ENCODE measurements around the gene EEF2K. TPM values are rescaled to one million over a fixed set of nuclear protein-coding genes. Genes with fewer than 3 reads are reported as not detected.

Gene EEF2K
- total and polyA plus RNA-seq, 2 donors (not counting 1 experiment from before 2014, with no cell fraction given): 11.8 to 28.7 TPM

DNA sequence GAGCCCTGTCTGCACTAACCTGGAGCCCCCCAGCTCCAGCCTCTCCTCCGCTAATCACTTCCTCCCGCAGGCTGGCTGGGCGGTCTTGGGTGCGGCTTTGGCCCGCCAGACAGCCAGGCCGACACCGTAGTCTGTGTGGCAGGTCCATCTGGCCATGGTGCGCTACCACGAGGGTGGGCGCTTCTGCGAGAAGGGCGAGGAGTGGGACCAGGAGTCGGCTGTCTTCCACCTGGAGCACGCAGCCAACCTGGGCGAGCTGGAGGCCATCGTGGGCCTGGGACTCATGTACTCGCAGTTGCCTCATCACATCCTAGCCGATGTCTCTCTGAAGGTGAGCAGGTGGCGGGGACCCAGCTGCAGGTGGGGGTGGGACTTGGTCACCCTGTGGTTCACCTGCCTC is 60.5 kb downstream of the EEF2K start:
- H3K4me3 ChIP-seq (ENCODE audit: control extremely low read depth in 1 of 5, extremely low read depth in 1 of 5, insufficient read depth in 1 of 5, low read depth in 2 of 5, low read length in 4 of 5): no peak overlapping the region
- ChIA-PET POLR2A (no interaction called here), CTCF (no interaction called here)
- H3K27ac ChIP-seq (ENCODE audit: low read length in 2 of 2): no peak overlapping the region
- no peaks in the 10 kb centered on the region for H3K27me3 ChIP-seq (replicated peaks in 1 of 4; ENCODE audit: control extremely low read depth in 1 of 4, control insufficient read depth in 3 of 4, insufficient read depth in 4 of 4, low read length in 3 of 4)
- no peaks in the 10 kb centered on the region for H3K9me3 ChIP-seq (ENCODE audit: control extremely low read depth in 1 of 3, control insufficient read depth in 2 of 3, insufficient read depth in 1 of 3, low read length in 2 of 3)
- Mint-ChIP-seq H3K4me1 (no peaks in the 10 kb centered on the region), H3K27ac (no peak overlapping the region), H3K4me3 (no peak overlapping the region), H3K27me3 (no peaks in the 10 kb centered on the region), H3K9me3 (ENCODE audit: insufficient read depth) (no peaks in the 10 kb centered on the region)
- intact Hi-C loops (cut with micrococcal nuclease): no loop called here
- H3K79me2 ChIP-seq (ENCODE audit: control insufficient read depth, insufficient read depth, low read length): no peaks in the 10 kb centered on the region
- no peaks in the 10 kb centered on the region for H4K20me1 ChIP-seq (ENCODE audit: control insufficient read depth, insufficient read depth, low read length, poor library complexity, severe bottlenecking)
- ATAC-seq (ENCODE audit: low read depth) (no peak), DNase-seq (no peak)
- no peak overlapping the region for H2AFZ ChIP-seq (ENCODE audit: insufficient read depth, low read depth, low read length, poor library complexity, severe bottlenecking)
- no peak overlapping the region for H3K9ac ChIP-seq (ENCODE audit: low read length)
- H3K4me1 ChIP-seq (ENCODE audit: control insufficient read depth in 2 of 2, insufficient read depth in 2 of 2, low read length in 2 of 2): no peaks in the 10 kb centered on the region
- H3K4me2 ChIP-seq (replicated peaks; ENCODE audit: low read depth, low read length, poor library complexity, severe bottlenecking): no peak overlapping the region
- H3K36me3 ChIP-seq (replicated peaks in 1 of 2; ENCODE audit: control extremely low read depth in 1 of 2, control insufficient read depth in 1 of 2, extremely low read depth in 1 of 2, insufficient read depth in 2 of 2, low read length in 1 of 2): peaks cover 0 to 12% of the 10 kb centered on the region in 2 experiments
- TF ChIP-seq EZH2 (IDR thresholded peaks at IDR 0.05; ENCODE audit: borderline replicate concordance, insufficient read depth, low read depth, low read length, poor library complexity, severe bottlenecking) (no peak), CTCF (IDR thresholded peaks at IDR 0.05) (no peak)
- WGBS (ENCODE audit: insufficient coverage): 97% methylated on average over 19 of the region's 19 CpGs

DNA sequence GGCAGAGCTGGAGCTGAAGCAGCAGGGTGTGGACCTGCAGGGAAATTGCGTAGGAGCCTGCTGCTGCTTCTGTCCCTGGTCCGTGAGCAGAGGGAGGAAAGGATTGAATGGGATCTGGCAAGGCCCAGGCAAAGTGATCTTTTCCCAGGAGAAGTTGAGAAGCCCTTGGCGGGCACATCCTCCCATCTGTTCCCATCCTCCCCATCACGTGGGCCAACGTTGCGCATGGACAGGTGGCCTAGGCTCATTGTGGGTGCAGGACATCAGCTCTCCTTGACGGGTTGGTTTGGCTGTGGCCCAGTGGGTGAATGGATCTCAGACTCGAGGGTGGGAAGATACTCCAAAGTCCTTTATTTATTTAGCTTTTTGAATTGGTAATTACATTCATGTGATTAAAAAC is 61.7 kb downstream of the EEF2K start:
- no peaks in the 10 kb centered on the region for H3K9me3 Mint-ChIP-seq (ENCODE audit: insufficient read depth)
- H3K27ac Mint-ChIP-seq: no peak overlapping the region
- H2AFZ ChIP-seq (ENCODE audit: insufficient read depth, low read depth, low read length, poor library complexity, severe bottlenecking): no peak overlapping the region
- H3K4me2 ChIP-seq (replicated peaks; ENCODE audit: low read depth, low read length, poor library complexity, severe bottlenecking): no peak overlapping the region
- no peaks in the 10 kb centered on the region for H3K4me1 ChIP-seq (ENCODE audit: control insufficient read depth in 2 of 2, insufficient read depth in 2 of 2, low read length in 2 of 2)
- H3K9me3 ChIP-seq (ENCODE audit: control extremely low read depth in 1 of 3, control insufficient read depth in 2 of 3, insufficient read depth in 1 of 3, low read length in 2 of 3): no peaks in the 10 kb centered on the region
- TF ChIP-seq CTCF (IDR thresholded peaks at IDR 0.05): no peak
- TF ChIP-seq EZH2 (IDR thresholded peaks at IDR 0.05; ENCODE audit: borderline replicate concordance, insufficient read depth, low read depth, low read length, poor library complexity, severe bottlenecking): no peak
- ATAC-seq (ENCODE audit: low read depth): no peak
- no peaks in the 10 kb centered on the region for H3K27me3 ChIP-seq (replicated peaks in 1 of 4; ENCODE audit: control extremely low read depth in 1 of 4, control insufficient read depth in 3 of 4, insufficient read depth in 4 of 4, low read length in 3 of 4)
- ChIA-PET CTCF (interaction anchor here (1.2 kb wide), 1 partner anchor 79 kb away, joined by 3 read pairs; no protein-coding TSS in a partner anchor), POLR2A (no interaction called here)
- H3K4me1 Mint-ChIP-seq: no peaks in the 10 kb centered on the region
- H3K79me2 ChIP-seq (ENCODE audit: control insufficient read depth, insufficient read depth, low read length): no peaks in the 10 kb centered on the region
- H3K36me3 ChIP-seq (replicated peaks in 1 of 2; ENCODE audit: control extremely low read depth in 1 of 2, control insufficient read depth in 1 of 2, extremely low read depth in 1 of 2, insufficient read depth in 2 of 2, low read length in 1 of 2): peaks cover 0 to 14% of the 10 kb centered on the region in 2 experiments
- no peak overlapping the region for H3K9ac ChIP-seq (ENCODE audit: low read length)
- no peaks in the 10 kb centered on the region for H4K20me1 ChIP-seq (ENCODE audit: control insufficient read depth, insufficient read depth, low read length, poor library complexity, severe bottlenecking)
- no peak for DNase-seq
- WGBS (ENCODE audit: insufficient coverage): 93% methylated on average over 5 of the region's 8 CpGs
- H3K27ac ChIP-seq (ENCODE audit: low read length in 2 of 2): no peak overlapping the region
- H3K4me3 ChIP-seq (ENCODE audit: control extremely low read depth in 1 of 5, extremely low read depth in 1 of 5, insufficient read depth in 1 of 5, low read depth in 2 of 5, low read length in 4 of 5): no peak overlapping the region
- H3K27me3 Mint-ChIP-seq: no peaks in the 10 kb centered on the region
- H3K4me3 Mint-ChIP-seq: no peak overlapping the region
- intact Hi-C loops (cut with micrococcal nuclease): no loop called here
